GM12891 (cell line): ENCODE results near the gene FOXK1.

ENCODE experiments used
- DNase-seq: peaks from one replicate; pipeline ENCODE4 v3.0.0; 2011; ENCODE audit warnings: low spot score; ENCODE audit not compliant: insufficient read length
- FAIRE-seq: peaks from 2 replicates; lab custom pipeline; 2011; peaks lifted over from hg19 to GRCh38; lab: Jason Lieb, UNC
- PAX5 ChIP-seq: IDR thresholded peaks from 2 replicates; pipeline ENCODE4 v1.6.1; 2011; ENCODE audit warnings: low read length, moderate library complexity, mild to moderate bottlenecking; ENCODE audit not compliant: insufficient read depth, severe bottlenecking
- POLR2A ChIP-seq: IDR thresholded peaks from 2 replicates; pipeline ENCODE4 v1.6.1; 2011; ENCODE audit warnings: low read depth, low read length, control low read depth
- POLR2AphosphoS5 ChIP-seq: IDR thresholded peaks from 2 replicates; pipeline ENCODE4 v1.6.1; 2011; ENCODE audit warnings: low read depth, low read length, control low read depth
- POU2F2 ChIP-seq: IDR thresholded peaks from 2 replicates; pipeline ENCODE4 v1.6.1; 2011; ENCODE audit warnings: low read depth, mild to moderate bottlenecking, control low read depth, low read length, moderate library complexity
- SPI1 ChIP-seq: IDR thresholded peaks from 2 replicates; pipeline ENCODE4 v1.6.1; 2011; ENCODE audit warnings: low read depth, low read length, control low read depth
- TAF1 ChIP-seq: IDR thresholded peaks from 2 replicates; pipeline ENCODE4 v1.6.1; 2011; ENCODE audit warnings: low read depth, low read length, control low read depth

Gene FOXK1

GRCh38 chr7:4718075-4718474, 36.0 kb downstream of the FOXK1 start:
- DNase-seq: no peak
- TF ChIP-seq SPI1: no peak
- no peak for TF ChIP-seq POLR2A
- no peak for TF ChIP-seq TAF1
- no peak for TF ChIP-seq PAX5
- no peak for TF ChIP-seq POLR2AphosphoS5
- no peak for TF ChIP-seq POU2F2

GRCh38 chr7:4720225-4720624, 38.1 kb downstream of the FOXK1 start:
- TF ChIP-seq SPI1 (0 out of 2 replicates have a peak, but pooled peaks have one; percentile 13), POLR2A (no peak), TAF1 (no peak)
- DNase-seq (no peak), FAIRE-seq (peak; percentile 13)

More at GRCh38 chr7:4718075-4718474, 36.0 kb downstream of the FOXK1 start:
- FAIRE-seq: no peak

GRCh38 chr7:4722308-4722707, 40.2 kb downstream of the FOXK1 start:
- FAIRE-seq (no peak), DNase-seq (no peak)
- TF ChIP-seq SPI1 (no peak), POLR2A (no peak), TAF1 (no peak), POU2F2 (no peak), PAX5 (no peak), POLR2AphosphoS5 (no peak)

DNA sequence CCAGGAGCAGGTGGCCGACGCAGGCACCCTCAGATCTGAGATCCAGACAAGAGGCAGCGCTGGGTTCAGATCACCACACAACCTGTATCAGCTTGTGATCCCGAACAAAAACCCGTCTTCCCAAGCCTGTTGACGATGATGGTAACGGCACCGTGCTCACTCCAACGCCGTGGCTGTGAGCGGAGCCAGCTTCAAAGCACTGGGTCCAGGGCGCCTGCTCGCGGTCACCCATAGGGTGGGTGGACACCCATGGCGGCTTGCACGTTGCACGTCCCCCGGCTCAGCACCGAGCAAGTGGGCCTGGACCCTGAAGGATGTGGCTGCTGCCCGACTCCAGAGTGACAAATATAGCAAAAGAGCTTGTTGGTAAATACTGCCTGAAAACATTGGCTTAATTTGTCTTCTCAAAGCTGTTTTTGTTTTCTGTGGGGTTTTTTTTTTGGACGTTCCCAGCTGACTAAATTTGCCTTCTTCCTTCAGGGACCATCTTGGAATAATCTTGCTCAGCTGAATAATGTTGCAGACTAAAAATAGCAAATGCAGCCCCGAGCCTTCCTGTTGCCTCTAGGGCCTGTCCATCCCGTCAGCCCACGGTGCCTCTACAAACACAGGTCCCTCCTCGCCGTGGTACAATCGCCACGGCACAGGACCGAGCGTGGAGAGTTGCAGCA, 41.0 kb downstream of the FOXK1 start:
- TF ChIP-seq SPI1 (no peak), POLR2AphosphoS5 (no peak), TAF1 (no peak), POU2F2 (no peak), POLR2A (no peak), PAX5 (no peak)
- FAIRE-seq: no peak
- no peak for DNase-seq

- TF ChIP-seq POLR2AphosphoS5: no peak
- TF ChIP-seq TAF1: no peak
- TF ChIP-seq PAX5: no peak
- DNase-seq (no peak), FAIRE-seq (peak; percentile 76)
Measured at GRCh38 chr7:4724648-4725013, 42.5 kb downstream of the FOXK1 start.

DNA sequence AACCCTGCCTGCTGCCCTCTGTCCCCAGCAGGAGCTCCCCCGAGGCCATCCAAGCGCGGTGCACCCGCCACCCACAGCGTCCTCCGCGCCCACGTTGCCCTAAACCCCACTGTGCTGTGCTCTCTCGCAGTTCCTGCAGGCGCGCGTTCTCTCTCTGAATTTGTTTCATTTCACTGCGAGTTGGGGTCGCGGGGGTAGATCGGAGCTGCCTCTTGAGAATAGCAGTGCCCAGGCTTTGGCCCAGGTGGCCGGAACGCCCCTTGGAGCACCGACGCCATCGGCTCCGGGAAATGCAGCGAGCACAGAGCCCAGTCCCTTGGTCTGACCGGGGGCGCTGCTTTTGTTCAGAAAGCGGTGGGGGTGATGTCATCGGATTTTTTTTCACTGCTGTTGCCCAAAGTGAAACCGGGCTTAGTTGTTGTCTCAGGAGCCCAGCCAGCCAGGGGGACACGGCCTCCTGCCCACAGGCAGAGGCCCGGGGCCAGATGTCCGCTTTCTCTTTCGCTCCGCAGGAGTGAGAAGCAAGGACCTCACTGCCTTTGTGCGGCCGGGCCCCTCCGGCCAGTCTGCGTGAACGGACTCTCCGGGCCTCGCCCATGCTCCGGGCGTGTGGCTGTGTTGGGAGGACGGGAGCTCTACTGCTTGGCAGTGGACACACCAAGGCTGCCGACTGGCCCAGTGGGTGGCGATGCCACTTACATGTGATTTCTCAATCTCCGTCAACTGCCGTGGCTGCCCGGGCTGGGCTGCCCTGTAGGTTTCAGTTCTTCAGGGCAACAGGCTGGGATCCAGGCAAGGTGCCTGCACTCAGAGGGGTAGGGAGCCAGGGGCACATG, 43.1 kb downstream of the FOXK1 start:
- no peak for TF ChIP-seq POLR2AphosphoS5
- TF ChIP-seq TAF1: peak; percentile 8; the same call in 1 of the 2 replicates
- peak; percentile 86 for FAIRE-seq
- DNase-seq: peak; percentile 81

GRCh38 chr7:4725850-4726450, 43.9 kb downstream of the FOXK1 start:
- DNase-seq (no peak), FAIRE-seq (no peak)
- TF ChIP-seq POLR2AphosphoS5: no peak
- no peak for TF ChIP-seq POLR2A

DNA sequence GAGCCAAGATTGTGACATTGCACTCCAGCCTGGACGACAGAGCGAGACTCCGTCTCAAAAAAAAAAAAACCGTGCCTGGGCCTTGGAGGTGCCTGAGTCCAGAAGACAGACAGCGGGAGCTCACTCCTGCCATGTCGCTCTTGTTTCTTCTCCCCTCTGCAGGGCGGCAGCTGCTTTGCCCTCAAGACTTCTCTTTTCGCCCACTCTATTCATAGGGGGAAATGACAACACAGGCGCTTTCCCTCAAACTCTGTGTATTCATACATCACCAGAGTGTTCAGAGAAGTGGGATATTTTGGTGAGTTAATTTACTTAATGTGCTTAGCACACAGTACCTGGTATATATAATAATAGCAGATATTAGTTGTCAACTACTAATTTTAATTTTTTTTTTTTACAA, 44.5 kb downstream of the FOXK1 start:
- TF ChIP-seq POLR2AphosphoS5 (no peak), PAX5 (no peak)
- DNase-seq (no peak), FAIRE-seq (no peak)

- FAIRE-seq (no peak), DNase-seq (no peak)
- TF ChIP-seq POU2F2: no peak
Measured at GRCh38 chr7:4727914-4728705, 46.0 kb downstream of the FOXK1 start.

DNA sequence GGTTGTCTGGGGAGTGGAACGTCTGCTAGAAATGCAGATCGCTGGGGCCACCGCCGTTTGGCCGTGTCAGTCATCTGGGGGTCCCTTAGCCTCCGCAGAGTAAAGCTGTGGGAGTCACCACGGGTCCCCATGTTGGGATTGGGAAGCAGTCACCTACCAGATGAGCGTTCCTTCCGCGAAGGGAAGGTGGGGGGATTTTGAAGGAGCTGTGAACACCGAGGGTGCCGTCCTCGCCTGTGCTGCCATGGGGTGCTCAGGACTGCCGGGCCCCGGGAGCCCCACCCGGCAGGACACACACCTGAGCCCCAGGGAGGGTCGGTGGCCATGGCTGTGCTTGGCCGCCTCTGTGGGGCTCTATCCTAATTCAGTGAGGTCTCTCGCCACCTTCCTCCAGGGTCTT, 47.2 kb downstream of the FOXK1 start:
- TF ChIP-seq TAF1 (no peak), POLR2AphosphoS5 (no peak), POLR2A (no peak), PAX5 (no peak), POU2F2 (no peak), SPI1 (no peak)
- FAIRE-seq: no peak
- DNase-seq: no peak
